Bronchial smooth muscle cell (primary cell): ENCODE results near the gene CROT. TPM values are rescaled to one million over a fixed set of nuclear protein-coding genes. Genes with fewer than 3 reads are reported as not detected.

Experiments used
- total RNA-seq: library from RNA; depleted of rRNA; stranded (reverse); fragments of >200 nt; gene quantifications from 2 replicates; pipeline ENCODE4 v1.2.1, GENCODE V29; 2014

Gene CROT
- 15.3 and 25.2 TPM in 2 replicates for total RNA-seq

GRCh38 chr7:87345166-87345927 lies at the start of gene CROT:
Gene CROT (plus strand): TSS chr7:87345664. CDS start chr7:87349069, 3,405 bp downstream.

Other genes starting within 250 kb of the CROT start
- gene DMTF1, start 193.2 kb upstream of the CROT start, total RNA-seq: 40.8 and 68.6 TPM in 2 replicates
- 33.1 and 33.8 TPM in 2 replicates for gene TMEM243, start 125.9 kb upstream of the CROT start, total RNA-seq
- gene ABCB4, start 130.0 kb downstream of the CROT start, total RNA-seq: 5.7 and 6.8 TPM in 2 replicates